ENCODE data around the gene FAM131A.
A peak's percentile ranks its signal among the peaks of the same experiment; 100 is the strongest.

The FAM131A gene

GRCh38 chr3:184379358-184380184 is 42.2 kb downstream of the FAM131A start, which contains the start of gene CHRD:
Gene CHRD (plus strand): TSS chr3:184380054. CDS start chr3:184380319, 265 bp downstream.
- DNase-seq, result no peak

DNA sequence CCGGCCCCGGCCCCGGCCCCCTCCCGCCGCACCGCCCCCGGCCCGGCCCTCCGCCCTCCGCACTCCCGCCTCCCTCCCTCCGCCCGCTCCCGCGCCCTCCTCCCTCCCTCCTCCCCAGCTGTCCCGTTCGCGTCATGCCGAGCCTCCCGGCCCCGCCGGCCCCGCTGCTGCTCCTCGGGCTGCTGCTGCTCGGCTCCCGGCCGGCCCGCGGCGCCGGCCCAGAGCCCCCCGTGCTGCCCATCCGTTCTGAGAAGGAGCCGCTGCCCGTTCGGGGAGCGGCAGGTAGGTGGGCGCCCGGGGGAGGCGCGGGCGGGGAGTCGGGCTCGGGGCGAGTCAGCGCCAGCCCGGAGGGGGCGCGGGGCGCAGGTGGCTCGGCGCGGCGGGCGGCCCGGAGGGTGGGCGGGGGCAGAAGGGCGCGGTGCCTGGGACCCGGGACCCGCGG is 42.8 kb downstream of the FAM131A start:
- DNase-seq, result peak; percentile 32

GRCh38 chr3:184380627-184381260 is 43.3 kb downstream of the FAM131A start:
- no peak for DNase-seq

- DNase-seq, result no peak
Measured at GRCh38 chr3:184381261-184382224, 44.1 kb downstream of the FAM131A start.

GRCh38 chr3:184382326-184383032 is 45.1 kb downstream of the FAM131A start:
- DNase-seq, result no peak

DNA sequence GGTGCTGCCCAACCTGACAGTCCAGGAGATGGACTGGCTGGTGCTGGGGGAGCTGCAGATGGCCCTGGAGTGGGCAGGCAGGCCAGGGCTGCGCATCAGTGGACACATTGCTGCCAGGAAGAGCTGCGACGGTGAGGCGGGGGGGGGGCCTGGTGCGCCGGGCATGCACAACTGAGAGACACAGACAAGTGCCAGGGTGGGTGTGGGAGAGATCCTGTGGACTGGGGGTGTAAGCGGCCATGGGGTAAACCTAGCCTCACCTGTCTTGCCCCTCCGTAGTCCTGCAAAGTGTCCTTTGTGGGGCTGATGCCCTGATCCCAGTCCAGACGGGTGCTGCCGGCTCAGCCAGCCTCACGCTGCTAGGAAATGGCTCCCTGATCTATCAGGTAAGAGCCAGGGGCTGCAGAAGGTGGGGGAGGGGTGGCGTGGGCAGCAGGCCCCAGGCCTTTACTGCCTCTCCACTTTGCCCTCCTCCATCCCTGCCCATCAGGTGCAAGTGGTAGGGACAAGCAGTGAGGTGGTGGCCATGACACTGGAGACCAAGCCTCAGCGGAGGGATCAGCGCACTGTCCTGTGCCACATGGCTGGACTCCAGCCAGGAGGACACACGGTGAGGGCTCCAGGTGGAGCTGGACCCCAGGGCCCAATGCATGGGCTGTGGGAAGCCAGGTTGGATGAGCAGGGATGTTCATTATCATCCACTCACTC is 45.8 kb downstream of the FAM131A start:
- DNase-seq, result no peak

- no peak for DNase-seq
Measured at GRCh38 chr3:184384342-184384741, 46.9 kb downstream of the FAM131A start.

GRCh38 chr3:184384856-184385422 is 47.5 kb downstream of the FAM131A start:
- DNase-seq, result no peak

DNA sequence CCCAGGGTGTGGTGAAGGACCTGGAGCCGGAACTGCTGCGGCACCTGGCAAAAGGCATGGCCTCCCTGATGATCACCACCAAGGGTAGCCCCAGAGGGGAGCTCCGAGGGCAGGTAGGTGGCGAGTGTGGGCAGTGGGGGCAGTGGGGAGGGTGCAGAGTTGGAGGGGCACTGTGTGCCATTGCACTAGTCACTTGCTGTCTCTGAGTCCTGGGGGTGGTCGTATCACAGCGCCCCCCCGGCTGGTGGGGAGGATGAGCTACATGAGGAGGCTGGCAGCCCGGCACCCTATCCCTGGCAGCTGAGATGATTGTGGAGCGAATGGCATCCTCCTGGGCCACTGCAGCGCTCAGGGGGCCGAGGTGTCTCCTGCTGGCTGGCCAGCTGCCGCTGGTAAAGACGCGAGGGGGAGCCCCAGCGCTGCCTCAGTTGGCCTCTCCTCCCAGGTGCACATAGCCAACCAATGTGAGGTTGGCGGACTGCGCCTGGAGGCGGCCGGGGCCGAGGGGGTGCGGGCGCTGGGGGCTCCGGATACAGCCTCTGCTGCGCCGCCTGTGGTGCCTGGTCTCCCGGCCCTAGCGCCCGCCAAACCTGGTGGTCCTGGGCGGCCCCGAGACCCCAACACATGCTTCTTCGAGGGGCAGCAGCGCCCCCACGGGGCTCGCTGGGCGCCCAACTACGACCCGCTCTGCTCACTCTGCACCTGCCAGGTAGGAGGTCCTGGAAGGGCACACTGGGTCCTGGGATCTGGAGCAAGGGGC is 48.8 kb downstream of the FAM131A start:
- no peak for DNase-seq

DNA sequence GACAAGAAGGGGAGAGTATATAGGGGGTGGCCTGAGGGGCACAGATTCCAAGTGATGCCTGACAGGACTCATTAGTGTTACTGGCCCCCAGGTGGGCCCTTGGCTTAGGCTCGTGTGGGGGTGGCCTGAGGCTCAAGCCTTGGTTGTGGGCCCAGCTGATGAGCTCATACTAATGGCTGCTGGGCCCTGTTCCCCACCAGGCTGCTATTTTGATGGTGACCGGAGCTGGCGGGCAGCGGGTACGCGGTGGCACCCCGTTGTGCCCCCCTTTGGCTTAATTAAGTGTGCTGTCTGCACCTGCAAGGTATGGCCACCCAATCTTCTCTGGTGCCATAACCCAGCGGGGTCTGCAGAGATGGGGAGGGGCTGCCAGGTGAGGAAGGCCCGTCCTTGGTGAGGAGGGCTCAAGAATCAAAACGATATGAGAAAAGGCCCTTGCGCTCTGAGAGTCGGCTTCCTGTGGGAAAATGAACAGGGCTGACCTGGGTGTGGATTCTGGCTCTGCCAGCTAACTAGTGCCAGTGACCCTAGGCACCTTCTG is 49.8 kb downstream of the FAM131A start:
- DNase-seq, result no peak

GRCh38 chr3:184388164-184388935 is 51.0 kb downstream of the FAM131A start:
- DNase-seq, result no peak

GRCh38 chr3:184388936-184389230 is 51.5 kb downstream of the FAM131A start:
- no peak for DNase-seq

- DNase-seq, result no peak
Measured at GRCh38 chr3:184389384-184389783, 52.0 kb downstream of the FAM131A start.

DNA sequence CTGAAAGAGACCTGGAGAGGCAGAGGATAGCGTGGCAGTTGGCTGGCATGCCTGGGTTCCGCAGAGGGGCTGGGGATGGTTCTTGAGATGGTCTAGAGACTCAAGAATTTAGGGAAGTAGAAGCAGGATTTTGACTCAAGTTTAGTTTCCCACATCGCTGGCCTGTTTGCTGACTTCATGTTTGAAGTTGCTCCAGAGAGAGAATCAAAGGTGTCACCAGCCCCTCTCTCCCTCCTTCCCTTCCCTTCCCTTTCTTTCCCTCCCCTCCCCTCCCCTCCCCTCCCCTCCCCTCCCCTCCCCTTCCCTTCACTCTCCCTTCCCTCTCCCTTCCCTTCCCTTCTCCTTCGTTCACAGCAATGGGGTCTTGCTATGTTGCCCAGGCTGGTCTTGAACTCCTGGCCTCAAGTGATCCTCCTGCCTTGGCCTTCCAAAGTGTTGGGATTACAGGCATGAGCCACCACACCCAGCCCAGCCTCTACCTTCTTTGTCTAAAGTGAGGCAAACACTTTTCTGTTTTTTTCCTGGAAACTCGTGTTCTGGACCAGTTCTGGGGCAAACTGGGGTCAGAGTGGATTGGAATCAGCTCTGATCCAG is 52.6 kb downstream of the FAM131A start:
- DNase-seq, result no peak

DNA sequence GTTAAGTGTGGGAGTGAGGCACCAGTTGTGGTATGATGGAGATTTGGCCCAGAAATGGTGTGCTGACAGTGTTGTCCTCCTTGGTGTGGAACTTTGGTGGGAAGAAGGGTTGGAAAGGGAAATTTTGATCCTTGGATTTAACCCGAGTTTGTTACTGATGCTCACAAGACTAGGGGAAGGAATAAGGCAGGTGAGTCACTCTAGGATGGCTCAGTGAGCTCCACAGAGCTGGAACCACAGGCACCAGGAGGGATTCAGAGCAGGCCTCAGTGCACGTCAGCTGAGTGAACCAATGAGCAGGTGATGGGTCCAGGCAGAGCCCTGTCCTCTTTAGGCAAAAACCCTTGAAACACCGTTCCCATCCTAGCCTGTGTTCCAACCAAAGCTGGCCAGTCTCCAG is 53.9 kb downstream of the FAM131A start:
- DNase-seq, result no peak

GRCh38 chr3:184395320-184395660 is 57.9 kb downstream of the FAM131A start:
- DNase-seq, result no peak

Measured in CD4-positive, alpha-beta T cell treated with Interleukin-12 subunit alpha and Interleukin-12 subunit beta, for 1 hour (primary cell).